K562 (cell line): ENCODE data around the gene ADSS1. TPM values are rescaled to one million over a fixed set of nuclear protein-coding genes. Genes with fewer than 3 reads are reported as not detected.
A peak's percentile ranks its signal among the peaks of the same experiment; 100 is the strongest.

Experiments
- BHLHE40 ChIP-seq: IDR thresholded peaks from 2 replicates; pipeline ENCODE4 v1.6.1; 2011; ENCODE audit warnings: low read length, improper control_type of control experiment
- HMG20A ChIP-seq: fragments of 450-650 bp; formaldehyde crosslinking; conservative IDR thresholded peaks from 2 replicates; pipeline ENCODE4 v1.4.0; 2020; ENCODE audit warnings: mild to moderate bottlenecking, mixed read lengths
- HSF4 ChIP-seq: fragments of 250-450 bp; sonication (Bioruptor Pico); IDR thresholded peaks from 2 replicates; pipeline ENCODE4 v2.1.2; 2022; ENCODE audit warnings: mild to moderate bottlenecking, moderate library complexity, borderline replicate concordance
- JUNB ChIP-seq: fragments of 450-650 bp; formaldehyde crosslinking; conservative IDR thresholded peaks from 2 replicates; pipeline ENCODE4 v1.4.0; 2020; ENCODE audit warnings: mild to moderate bottlenecking
- LEF1 ChIP-seq: fragments of 450-650 bp; IDR thresholded peaks from 2 replicates; pipeline ENCODE4 v1.6.1; 2016; ENCODE audit warnings: mild to moderate bottlenecking
- MAZ ChIP-seq, 2 experiments: fragments of 450-650 bp in 1 of 2; sonication (generic) in 1 of 2; formaldehyde crosslinking; IDR thresholded peaks in 1 of 2; conservative IDR thresholded peaks in 1 of 2; 2 replicates each; pipeline versions ENCODE4 v1.4.0 to v1.5.0; 2020; ENCODE audit warnings: mild to moderate bottlenecking in 1 of 2, missing genetic modification reagents in 1 of 2
- NELFE ChIP-seq: IDR thresholded peaks from 2 replicates; pipeline ENCODE4 v1.6.1; 2011; ENCODE audit warnings: mild to moderate bottlenecking; ENCODE audit not compliant: insufficient read depth, insufficient read length
- PCBP1 ChIP-seq: fragments of 200-400 bp; formaldehyde crosslinking; IDR thresholded peaks from 2 replicates; pipeline ENCODE4 v1.6.1; 2018; ENCODE audit warnings: mild to moderate bottlenecking, low read depth, low read length; ENCODE audit not compliant: poor library complexity, severe bottlenecking
- PCBP2 ChIP-seq: fragments of 200-400 bp; formaldehyde crosslinking; IDR thresholded peaks from 2 replicates; pipeline ENCODE4 v1.6.1; 2018; ENCODE audit warnings: low read length, low read depth, mild to moderate bottlenecking, moderate library complexity; ENCODE audit not compliant: poor library complexity, severe bottlenecking
- POU5F1 ChIP-seq: fragments of 150-350 bp; IDR thresholded peaks from 2 replicates; pipeline ENCODE4 v1.6.1; 2014; ENCODE audit warnings: borderline replicate concordance, low read length, low read depth, mild to moderate bottlenecking; ENCODE audit not compliant: partially characterized antibody
- PYGO2 ChIP-seq: fragments of 450-650 bp; IDR thresholded peaks from 2 replicates; pipeline ENCODE4 v1.6.1; 2016; ENCODE audit warnings: mild to moderate bottlenecking, missing genetic modification characterization, moderate library complexity, missing compliant biosample characterization
- RFX5 ChIP-seq: IDR thresholded peaks from 2 replicates; pipeline ENCODE4 v1.6.1; 2011; ENCODE audit warnings: low read depth, mild to moderate bottlenecking, improper control_type of control experiment, low read length
- SIN3A ChIP-seq, 2 experiments: fragments of 150-350 bp in 1 of 2; IDR thresholded peaks; 2 replicates each; pipeline ENCODE4 v1.6.1; 2011 to 2016; ENCODE audit warnings: borderline replicate concordance in 2 of 2, low read depth in 2 of 2, low read length in 2 of 2, mild to moderate bottlenecking in 2 of 2, moderate library complexity in 2 of 2; ENCODE audit not compliant: control insufficient read depth in 1 of 2
- ZFP91 ChIP-seq: sonication (generic); formaldehyde crosslinking; IDR thresholded peaks from 2 replicates; pipeline ENCODE4 v1.8.0; 2022; ENCODE audit warnings: mild to moderate bottlenecking, missing genetic modification reagents
- ZKSCAN3 ChIP-seq: fragments of 250-450 bp; sonication (Bioruptor Pico); IDR thresholded peaks from 2 replicates; pipeline ENCODE4 v1.4.0; 2020
- ZNF699 ChIP-seq: fragments of 250-450 bp; sonication (Bioruptor Pico); IDR thresholded peaks from 2 replicates; pipeline ENCODE4 v1.8.0; 2021; ENCODE audit warnings: mild to moderate bottlenecking, moderate library complexity; ENCODE audit not compliant: insufficient replicate concordance
- ZSCAN29 ChIP-seq: fragments of 450-650 bp; IDR thresholded peaks from 2 replicates; pipeline ENCODE4 v1.6.1; 2017
- polyA plus RNA-seq, 8 experiments: library from polyadenylated mRNA; depleted of rRNA in 4 of 8; stranded (reverse) in 5 of 8; unstranded in 3 of 8; fragments of >200 nt; fragmentation: Nextera tagmentation in 2 of 8; fragmentation: Illumina TruSeq in 1 of 8; extraction: Ambion mirVana in 2 of 8; extraction: Trizol in 1 of 8; gene quantifications; 2 replicates each; pipeline versions ENCODE4 v1.2.1 to v1.2.3, GENCODE V29; 2011 to 2014; ENCODE audit warnings: inconsistent platforms in 1 of 8, missing spikeins in 1 of 8
- total RNA-seq, 7 experiments: library from RNA; depleted of rRNA in 6 of 7; stranded (reverse); fragments of >200 nt in 6 of 7; fragmentation: Illumina TruSeq in 2 of 7; extraction: Trizol in 2 of 7; gene quantifications; 2 replicates each; pipeline versions ENCODE4 v1.2.1 to v1.2.3, GENCODE V29; 2011 to 2021; ENCODE audit warnings: low replicate concordance in 1 of 7
- TF ChIP-seq, protein P1 (sequence below), 2 experiments: fragments of 450-650 bp; formaldehyde crosslinking in 1 of 2; IDR thresholded peaks; 2 replicates each; pipeline versions ENCODE4 v1.4.0 to v1.6.1; 2014 to 2020; ENCODE audit warnings: mild to moderate bottlenecking in 2 of 2, borderline replicate concordance in 1 of 2, low read depth in 1 of 2

Gene ADSS1
- total and polyA plus RNA-seq, 9 of the 15 experiments (the other 6 are each of a cell fraction or from before 2014, with no cell fraction given): 0.53 to 5.9 (median 3.9) TPM

GRCh38 chr14:104689109-104689880 is 34.7 kb upstream of the ADSS1 start, which contains the start of gene INF2 (continued):
- TF ChIP-seq LEF1: no peak
- TF ChIP-seq, protein P1, sequence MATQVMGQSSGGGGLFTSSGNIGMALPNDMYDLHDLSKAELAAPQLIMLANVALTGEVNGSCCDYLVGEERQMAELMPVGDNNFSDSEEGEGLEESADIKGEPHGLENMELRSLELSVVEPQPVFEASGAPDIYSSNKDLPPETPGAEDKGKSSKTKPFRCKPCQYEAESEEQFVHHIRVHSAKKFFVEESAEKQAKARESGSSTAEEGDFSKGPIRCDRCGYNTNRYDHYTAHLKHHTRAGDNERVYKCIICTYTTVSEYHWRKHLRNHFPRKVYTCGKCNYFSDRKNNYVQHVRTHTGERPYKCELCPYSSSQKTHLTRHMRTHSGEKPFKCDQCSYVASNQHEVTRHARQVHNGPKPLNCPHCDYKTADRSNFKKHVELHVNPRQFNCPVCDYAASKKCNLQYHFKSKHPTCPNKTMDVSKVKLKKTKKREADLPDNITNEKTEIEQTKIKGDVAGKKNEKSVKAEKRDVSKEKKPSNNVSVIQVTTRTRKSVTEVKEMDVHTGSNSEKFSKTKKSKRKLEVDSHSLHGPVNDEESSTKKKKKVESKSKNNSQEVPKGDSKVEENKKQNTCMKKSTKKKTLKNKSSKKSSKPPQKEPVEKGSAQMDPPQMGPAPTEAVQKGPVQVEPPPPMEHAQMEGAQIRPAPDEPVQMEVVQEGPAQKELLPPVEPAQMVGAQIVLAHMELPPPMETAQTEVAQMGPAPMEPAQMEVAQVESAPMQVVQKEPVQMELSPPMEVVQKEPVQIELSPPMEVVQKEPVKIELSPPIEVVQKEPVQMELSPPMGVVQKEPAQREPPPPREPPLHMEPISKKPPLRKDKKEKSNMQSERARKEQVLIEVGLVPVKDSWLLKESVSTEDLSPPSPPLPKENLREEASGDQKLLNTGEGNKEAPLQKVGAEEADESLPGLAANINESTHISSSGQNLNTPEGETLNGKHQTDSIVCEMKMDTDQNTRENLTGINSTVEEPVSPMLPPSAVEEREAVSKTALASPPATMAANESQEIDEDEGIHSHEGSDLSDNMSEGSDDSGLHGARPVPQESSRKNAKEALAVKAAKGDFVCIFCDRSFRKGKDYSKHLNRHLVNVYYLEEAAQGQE (IDR thresholded peaks at IDR 0.05; ENCODE audit: borderline replicate concordance): 0 out of 2 replicates have a peak, but pooled peaks have one; percentile 47
- TF ChIP-seq, protein P1 (CRISPR knock-in tag; IDR thresholded peaks at IDR 0.05; ENCODE audit: low read depth): no peak
- TF ChIP-seq PCBP1: peak; percentile 16
- no peak for TF ChIP-seq PCBP2
- no peak for TF ChIP-seq JUNB (CRISPR knock-in tag)
- TF ChIP-seq POU5F1: no peak
- TF ChIP-seq HMG20A: no peak
- no peak for TF ChIP-seq HSF4 (CRISPR knock-in tag)
- TF ChIP-seq ZNF699 (CRISPR knock-in tag): no peak
- no peak for TF ChIP-seq ZSCAN29
- TF ChIP-seq ZKSCAN3: no peak
- no peak for TF ChIP-seq PYGO2 (tag)
- peak in 1 of 2 experiments; percentile 51; a peak in 1 of 4 replicates for TF ChIP-seq MAZ (CRISPR knock-in tag; conservative IDR thresholded peaks at IDR 0.05 in 1 of 2, IDR thresholded peaks at IDR 0.05 in 1 of 2)
- no peak for TF ChIP-seq BHLHE40
- no peak for TF ChIP-seq ZFP91 (CRISPR knock-in tag)
- TF ChIP-seq NELFE: no peak
- no peak; a peak in 1 of 4 replicates for TF ChIP-seq SIN3A (IDR thresholded peaks at IDR 0.05; ENCODE audit: borderline replicate concordance in 2 of 2, control insufficient read depth in 1 of 2, low read depth in 2 of 2, low read length in 2 of 2)
- TF ChIP-seq RFX5: no peak
